ENCODE data around the gene CRIM1.

CRIM1 gene

GRCh38 chr2:36463365-36463764 is 107.8 kb downstream of the CRIM1 start:
- Histone ChIP-seq H3K9ac (ENCODE audit: low read depth, low read length) (no peak overlapping the region), H3K27me3 (ENCODE audit: insufficient read depth, low read length, poor library complexity) (peaks cover 31% of the 10 kb centered on the region), H3K9me3 (ENCODE audit: insufficient read depth, low read length, severe bottlenecking) (no peaks in the 10 kb centered on the region), H3K4me1 (ENCODE audit: insufficient read depth, low read length) (no peaks in the 10 kb centered on the region), H3K27ac (ENCODE audit: low read length) (no peak overlapping the region), H3K4me2 (ENCODE audit: insufficient read depth, low read length) (no peak overlapping the region), H2AFZ (ENCODE audit: low read depth, low read length) (no peak overlapping the region), H4K20me1 (ENCODE audit: insufficient read depth, low read length) (no peaks in the 10 kb centered on the region), H3K79me2 (ENCODE audit: insufficient read depth, low read length) (no peaks in the 10 kb centered on the region), H3K36me3 (ENCODE audit: insufficient read depth, low read length) (no peaks in the 10 kb centered on the region), H3K4me3 (ENCODE audit: low read depth in 1 of 2, low read length in 2 of 2) (no peak overlapping the region)
- no peak for DNase-seq
- ATAC-seq (ENCODE audit: insufficient read depth, low read depth): no peak
- TF ChIP-seq CTCF (IDR thresholded peaks at IDR 0.05; ENCODE audit: borderline replicate concordance, extremely low read depth, low read length, poor library complexity, severe bottlenecking): no peak
- TF ChIP-seq EZH2 (IDR thresholded peaks at IDR 0.05; ENCODE audit: borderline replicate concordance, low read depth, low read length, severe bottlenecking): no peak

- Histone ChIP-seq H3K4me3 (ENCODE audit: low read depth in 1 of 2, low read length in 2 of 2) (no peak overlapping the region), H3K4me2 (ENCODE audit: insufficient read depth, low read length) (no peak overlapping the region), H2AFZ (ENCODE audit: low read depth, low read length) (no peak overlapping the region), H3K36me3 (ENCODE audit: insufficient read depth, low read length) (no peaks in the 10 kb centered on the region), H3K9ac (ENCODE audit: low read depth, low read length) (no peak overlapping the region), H4K20me1 (ENCODE audit: insufficient read depth, low read length) (no peaks in the 10 kb centered on the region), H3K4me1 (ENCODE audit: insufficient read depth, low read length) (no peaks in the 10 kb centered on the region), H3K79me2 (ENCODE audit: insufficient read depth, low read length) (no peaks in the 10 kb centered on the region), H3K27me3 (ENCODE audit: insufficient read depth, low read length, poor library complexity) (peaks cover 27% of the 10 kb centered on the region), H3K9me3 (ENCODE audit: insufficient read depth, low read length, severe bottlenecking) (no peaks in the 10 kb centered on the region), H3K27ac (ENCODE audit: low read length) (no peak overlapping the region)
- DNase-seq (no peak), ATAC-seq (ENCODE audit: insufficient read depth, low read depth) (no peak)
- TF ChIP-seq EZH2 (IDR thresholded peaks at IDR 0.05; ENCODE audit: borderline replicate concordance, low read depth, low read length, severe bottlenecking) (no peak), CTCF (IDR thresholded peaks at IDR 0.05; ENCODE audit: borderline replicate concordance, extremely low read depth, low read length, poor library complexity, severe bottlenecking) (no peak)
Observed at GRCh38 chr2:36464006-36464721, 108.6 kb downstream of the CRIM1 start.

GRCh38 chr2:36466135-36466534 is 110.6 kb downstream of the CRIM1 start:
- Histone ChIP-seq H3K27me3 (ENCODE audit: insufficient read depth, low read length, poor library complexity) (peaks cover 21% of the 10 kb centered on the region), H3K27ac (ENCODE audit: low read length) (no peak overlapping the region), H3K9me3 (ENCODE audit: insufficient read depth, low read length, severe bottlenecking) (no peaks in the 10 kb centered on the region), H3K4me2 (ENCODE audit: insufficient read depth, low read length) (no peak overlapping the region), H3K36me3 (ENCODE audit: insufficient read depth, low read length) (no peaks in the 10 kb centered on the region), H3K9ac (ENCODE audit: low read depth, low read length) (no peak overlapping the region), H4K20me1 (ENCODE audit: insufficient read depth, low read length) (no peaks in the 10 kb centered on the region), H3K79me2 (ENCODE audit: insufficient read depth, low read length) (no peaks in the 10 kb centered on the region), H3K4me3 (ENCODE audit: low read depth in 1 of 2, low read length in 2 of 2) (no peak overlapping the region), H2AFZ (ENCODE audit: low read depth, low read length) (no peak overlapping the region), H3K4me1 (ENCODE audit: insufficient read depth, low read length) (no peaks in the 10 kb centered on the region)
- DNase-seq (no peak), ATAC-seq (ENCODE audit: insufficient read depth, low read depth) (no peak)
- TF ChIP-seq EZH2 (IDR thresholded peaks at IDR 0.05; ENCODE audit: borderline replicate concordance, low read depth, low read length, severe bottlenecking): no peak
- no peak for TF ChIP-seq CTCF (IDR thresholded peaks at IDR 0.05; ENCODE audit: borderline replicate concordance, extremely low read depth, low read length, poor library complexity, severe bottlenecking)

Measured in DND-41 (cell line).